GM19438 (cell line): ENCODE results near the gene ADARB2.
"Not testable (repeated sequence)": the region's sequence is repeated elsewhere in the genome, so short reads cannot be mapped to it uniquely, and the experiment has no call there.

Source experiments
- ATAC-seq: cut with Tn5 transposase; IDR thresholded peaks from one replicate; pipeline ENCODE4 v1.9.1; 2021; ENCODE audit warnings: low read depth; ENCODE audit not compliant: unreplicated experiment

Gene ADARB2

DNA sequence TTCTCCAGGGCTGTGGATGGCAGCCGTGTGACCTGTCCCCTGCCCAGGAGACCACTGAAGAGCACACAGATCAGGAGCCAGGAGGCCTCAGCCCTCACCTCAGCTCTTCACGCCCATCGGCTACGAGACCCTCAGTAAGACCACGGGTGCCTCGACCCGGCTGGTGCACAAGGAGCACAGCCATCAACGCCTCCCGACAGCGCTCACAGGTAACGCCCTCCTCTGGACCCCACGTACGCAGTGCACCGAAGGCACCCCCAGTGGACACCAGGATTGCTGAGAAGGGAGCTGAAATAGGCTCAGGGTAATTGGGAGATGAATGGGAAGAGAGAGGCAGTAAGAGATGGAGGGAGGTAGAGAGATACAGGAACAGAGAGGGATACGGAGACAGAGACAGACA is 389.8 kb downstream of the ADARB2 start:
- no peak for ATAC-seq

DNA sequence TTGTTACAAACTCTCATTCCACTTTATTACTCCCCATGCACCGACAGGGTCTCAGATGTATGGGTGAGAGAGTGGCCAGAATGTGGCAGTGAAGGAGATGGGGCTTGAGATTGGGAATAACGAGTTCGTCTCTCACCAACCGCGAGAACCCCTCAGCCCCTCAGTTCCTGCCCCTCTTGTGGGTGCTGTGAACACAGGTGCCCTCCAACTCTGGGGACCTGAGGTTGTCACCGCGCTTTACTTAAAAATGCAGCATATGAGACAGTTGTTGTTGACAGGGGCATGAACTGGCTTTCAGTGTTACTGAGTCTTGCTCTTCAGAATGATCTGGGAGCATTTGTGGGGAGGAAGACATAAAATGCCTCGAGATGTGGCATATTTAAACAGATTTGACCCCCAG is 391.1 kb downstream of the ADARB2 start:
- no peak for ATAC-seq

DNA sequence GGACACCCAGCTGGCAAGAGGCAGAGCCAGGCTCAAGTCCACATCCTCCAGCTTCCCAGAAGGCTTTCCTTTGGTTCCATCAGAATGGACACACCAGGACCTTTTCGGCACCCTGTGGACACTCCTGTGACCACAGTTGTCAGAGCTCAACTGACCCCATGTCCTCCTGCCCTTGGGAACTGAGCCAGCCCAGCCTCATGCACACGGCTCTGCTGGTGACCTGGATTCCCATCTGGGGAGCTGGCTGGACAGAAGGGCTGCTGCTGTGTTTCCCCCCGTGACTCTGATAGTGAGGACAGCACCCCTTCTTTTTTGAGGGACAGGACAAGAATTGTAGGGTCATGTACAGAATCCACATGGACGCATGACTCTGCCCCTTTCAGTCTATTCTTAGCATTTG is 392.0 kb downstream of the ADARB2 start:
- ATAC-seq, result no peak

DNA sequence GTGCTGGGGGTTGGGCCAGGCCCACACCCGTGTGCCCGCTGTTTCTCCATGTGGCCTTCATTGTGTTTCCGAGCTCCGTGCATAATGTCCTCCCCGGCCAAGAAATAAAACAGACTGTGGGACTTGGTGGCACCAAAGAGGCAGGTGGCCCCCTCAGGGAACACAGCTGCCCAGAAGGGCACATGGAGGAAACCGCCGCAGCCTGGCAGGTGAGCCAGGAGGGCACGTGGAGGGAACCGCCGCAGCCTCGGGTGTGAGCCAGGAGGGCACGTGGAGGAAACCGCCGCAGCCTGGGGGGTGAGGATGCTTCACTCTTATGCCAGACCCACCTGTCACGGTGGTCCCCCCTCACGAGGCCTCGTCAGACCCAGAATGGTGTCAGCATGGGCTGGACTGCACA is 392.5 kb downstream of the ADARB2 start:
- no peak for ATAC-seq

DNA sequence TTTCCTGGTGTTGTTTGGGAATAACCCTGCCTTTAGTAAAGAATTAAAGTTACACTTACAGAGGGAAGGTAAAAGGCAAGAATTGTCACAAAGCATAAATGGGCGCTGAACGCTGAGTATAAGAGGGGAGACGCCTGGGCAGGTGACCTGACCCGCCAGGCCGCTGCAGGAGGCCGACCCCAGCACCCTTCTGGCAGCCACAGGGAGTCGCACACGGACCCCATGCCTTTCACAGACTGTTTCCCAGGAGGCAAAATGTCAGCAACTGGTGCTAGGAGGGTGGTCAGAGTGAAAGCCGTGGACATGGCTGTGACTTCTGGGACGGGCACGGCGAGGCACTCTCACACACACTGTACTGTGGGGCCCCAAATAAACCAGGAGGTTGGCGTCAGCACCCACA is 392.9 kb downstream of the ADARB2 start:
- ATAC-seq, result no peak

DNA sequence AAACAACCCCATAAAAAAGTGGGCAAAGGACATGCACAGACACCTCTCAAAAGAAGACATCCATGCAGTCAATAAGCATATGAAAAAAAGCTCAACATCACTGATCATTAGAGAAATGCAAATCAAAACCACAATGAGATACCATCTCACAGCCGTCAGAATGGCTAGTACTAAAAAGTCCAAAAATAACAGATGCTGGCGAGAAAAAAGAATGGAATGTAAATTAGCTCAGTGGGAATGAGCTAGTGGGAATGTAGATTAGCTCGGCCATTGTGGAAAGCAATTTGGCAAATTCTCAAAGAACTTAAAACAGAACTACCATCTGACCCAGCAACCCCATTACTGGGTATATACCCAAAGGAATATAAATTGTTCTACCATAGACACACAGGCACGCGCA is 394.1 kb downstream of the ADARB2 start:
- ATAC-seq, result no peak

DNA sequence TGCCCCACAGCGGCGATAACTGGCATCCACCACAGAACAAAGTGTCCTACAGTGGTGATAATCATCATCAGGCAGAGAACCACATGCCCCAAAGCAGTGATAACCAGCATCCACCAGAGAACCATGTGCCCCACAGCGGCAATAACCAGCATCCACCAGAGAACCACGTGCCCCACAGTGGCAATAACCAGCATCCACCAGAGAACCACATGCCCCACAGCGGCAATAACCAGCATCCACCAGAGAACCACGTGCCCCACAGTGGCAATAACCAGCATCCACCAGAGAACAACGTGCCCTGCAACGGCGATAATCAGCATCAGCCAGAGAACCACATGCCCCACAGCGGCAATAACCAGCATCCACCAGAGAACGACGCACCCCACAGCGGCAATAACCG is 396.3 kb downstream of the ADARB2 start:
- ATAC-seq, result not testable (repeated sequence)

DNA sequence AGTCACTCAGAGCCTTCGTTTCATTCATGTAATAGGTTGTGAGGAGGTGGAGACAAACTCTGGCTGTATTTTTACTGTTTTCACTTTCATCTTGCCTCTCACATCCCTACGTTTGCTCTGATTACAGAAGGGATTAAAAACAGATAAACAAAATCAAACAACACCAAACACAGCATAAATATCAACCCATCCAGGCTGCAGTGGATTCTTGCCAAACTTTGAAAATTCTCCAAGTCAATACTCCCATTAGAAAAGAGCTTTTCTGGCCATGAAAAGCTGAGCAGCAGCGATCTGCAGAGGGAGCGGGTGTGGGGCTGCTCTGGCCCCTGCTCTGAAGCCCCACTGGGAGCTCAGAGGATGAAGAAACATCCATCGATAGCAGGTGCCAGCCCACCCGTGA is 397.9 kb downstream of the ADARB2 start:
- no peak for ATAC-seq

DNA sequence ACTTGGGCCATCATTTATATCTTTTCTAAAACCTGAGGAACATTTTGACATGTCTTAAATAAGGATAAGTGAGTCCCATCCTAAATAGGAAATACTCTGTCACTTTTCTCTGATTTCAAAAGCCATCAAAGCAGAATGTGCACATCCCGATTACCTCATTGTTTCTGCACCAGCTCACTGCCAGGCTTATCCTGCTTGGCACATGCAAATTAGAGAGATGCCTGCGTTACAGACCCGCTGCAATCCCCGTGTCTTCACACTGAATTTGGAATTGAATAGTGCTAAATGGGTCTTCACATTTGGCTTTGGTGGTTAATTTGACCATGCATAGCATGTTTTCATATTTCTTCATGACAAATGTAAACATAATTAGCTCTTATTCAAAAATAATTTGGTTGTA is 401.7 kb downstream of the ADARB2 start:
- no peak for ATAC-seq

DNA sequence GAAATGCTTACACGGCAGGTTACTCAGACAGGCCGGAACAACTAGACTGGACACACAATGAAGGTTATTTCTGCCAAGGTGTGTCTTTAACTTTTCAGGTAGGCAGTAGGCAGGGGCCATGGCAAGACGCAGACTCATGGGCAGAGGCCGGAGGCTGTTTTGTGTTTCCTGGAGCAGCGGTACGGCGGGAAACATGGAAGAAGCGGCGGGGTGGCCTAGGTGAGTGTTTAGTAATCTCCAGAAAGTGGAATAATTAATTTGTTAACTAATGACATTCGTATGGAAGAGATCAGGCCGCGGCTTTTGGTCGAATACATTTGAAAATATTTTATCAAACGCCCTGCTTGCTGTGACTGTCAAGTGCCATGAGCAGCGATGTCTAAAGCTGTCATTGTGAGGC is 403.3 kb downstream of the ADARB2 start:
- ATAC-seq, result no peak

DNA sequence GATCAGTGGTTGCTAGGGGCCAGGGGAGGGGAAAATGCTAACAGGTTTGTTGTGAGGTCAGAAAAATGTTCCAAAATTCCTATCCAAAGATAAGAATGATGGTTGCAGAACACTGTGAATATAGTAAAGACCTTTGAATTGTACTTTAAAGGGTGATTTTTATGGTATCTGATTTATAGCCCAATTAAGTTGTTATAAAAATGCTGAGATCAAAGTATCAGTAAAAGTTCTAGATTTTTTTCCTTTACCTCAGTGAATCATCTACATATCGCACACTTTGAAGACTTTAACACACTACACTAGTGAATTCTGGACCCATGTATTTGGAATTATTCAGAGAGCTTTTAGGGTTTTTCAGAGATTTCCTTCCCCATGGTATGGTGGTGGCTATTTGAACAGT is 405.8 kb downstream of the ADARB2 start:
- ATAC-seq, result no peak

DNA sequence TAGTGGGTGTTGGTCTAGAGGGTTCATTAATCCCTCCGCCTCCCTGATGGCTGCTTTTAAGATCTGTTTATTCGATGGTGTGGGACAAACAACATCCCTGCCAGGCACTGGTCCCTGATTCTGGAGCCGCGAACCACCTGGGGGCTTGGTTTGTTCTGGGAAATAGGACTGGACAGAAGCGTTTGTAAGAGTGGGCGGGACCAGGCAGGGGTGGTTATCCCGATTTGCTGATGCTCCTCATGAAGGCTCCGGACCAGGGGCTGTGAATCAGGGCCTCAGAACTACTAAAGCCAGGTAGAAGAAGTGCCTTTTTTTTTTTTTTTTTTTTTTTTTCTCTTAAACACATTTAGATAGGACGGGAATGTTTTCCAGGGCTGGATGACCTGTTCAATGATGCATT is 407.7 kb downstream of the ADARB2 start:
- no peak for ATAC-seq

DNA sequence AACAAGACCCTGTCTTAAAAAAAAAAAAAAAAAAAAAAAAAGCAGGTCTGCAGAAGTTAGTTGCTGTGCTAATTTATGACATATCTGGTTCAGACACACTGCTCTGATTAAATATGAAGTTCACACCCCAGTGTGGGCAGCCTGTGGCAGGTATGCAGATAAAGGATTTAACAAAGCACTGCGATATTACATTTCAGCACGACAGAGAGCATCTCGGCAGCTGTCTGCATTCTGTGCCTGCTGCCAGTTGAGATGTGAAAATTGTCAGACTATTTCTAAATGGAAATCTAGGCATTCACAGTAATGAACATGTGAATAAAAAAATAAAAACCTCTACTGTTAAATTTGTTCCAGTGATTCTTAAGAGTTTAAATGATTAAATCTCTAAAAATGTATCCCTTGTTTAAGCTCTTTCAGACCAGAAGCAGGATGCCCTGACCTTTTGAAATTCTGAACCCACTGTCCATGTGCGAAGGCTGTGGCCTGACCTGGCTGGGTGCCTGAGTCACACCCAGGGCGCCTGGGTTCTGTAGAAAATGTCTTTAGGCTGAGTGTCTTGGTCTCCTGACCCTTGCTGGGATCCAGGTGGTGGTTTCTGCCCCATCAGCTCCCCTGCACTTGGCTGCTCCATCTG is 408.2 kb downstream of the ADARB2 start:
- no peak for ATAC-seq

DNA sequence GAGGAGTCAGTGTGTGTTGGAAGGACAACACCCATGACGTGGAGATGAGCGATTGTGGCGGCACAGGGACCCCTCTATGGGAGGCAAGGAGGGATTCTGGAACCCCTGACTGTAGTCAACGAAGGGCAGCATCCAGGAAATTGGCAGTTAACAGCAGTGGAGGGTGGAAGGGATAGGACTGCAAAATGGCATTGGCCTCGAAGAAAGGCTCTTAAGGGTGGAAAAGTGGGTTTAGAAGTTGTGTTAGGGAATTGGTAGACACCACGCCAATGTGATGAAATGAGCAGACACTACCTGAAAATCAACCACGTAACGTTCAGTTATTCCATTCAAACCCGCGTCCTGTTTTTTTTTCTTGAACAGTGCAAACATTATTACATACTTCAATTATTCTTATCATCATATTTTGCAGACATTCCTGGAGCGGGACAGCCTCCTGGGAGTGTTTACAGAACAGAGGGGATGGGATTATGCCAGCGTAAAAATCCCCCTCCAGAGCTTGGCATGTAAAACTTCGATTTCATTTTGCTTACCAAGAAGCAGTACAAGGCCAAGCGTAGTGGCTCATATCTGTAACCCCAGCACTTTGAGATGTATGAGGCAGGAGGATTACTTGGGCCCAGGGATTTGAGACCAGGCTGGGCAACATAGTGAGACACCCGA is 409.0 kb downstream of the ADARB2 start:
- no peak for ATAC-seq

DNA sequence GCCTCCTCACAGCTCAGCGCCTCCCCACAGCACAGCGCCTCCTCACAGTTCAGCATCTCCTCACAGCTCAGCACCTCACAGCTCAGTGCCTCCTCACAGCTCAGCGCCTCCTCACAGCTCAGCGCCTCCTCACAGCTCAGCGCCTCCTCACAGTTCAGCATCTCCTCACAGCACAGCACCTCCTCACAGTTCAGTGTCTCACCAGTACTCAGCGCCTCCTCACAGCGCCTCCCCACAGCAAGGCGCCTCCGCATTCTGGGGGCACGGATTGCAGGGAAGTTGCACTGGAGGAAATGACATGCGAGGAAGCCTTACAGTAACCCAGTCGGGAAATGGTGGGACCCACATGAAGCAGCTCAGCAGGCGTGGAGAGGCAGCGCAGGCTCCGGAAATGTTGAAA is 409.6 kb downstream of the ADARB2 start:
- ATAC-seq, result no peak

DNA sequence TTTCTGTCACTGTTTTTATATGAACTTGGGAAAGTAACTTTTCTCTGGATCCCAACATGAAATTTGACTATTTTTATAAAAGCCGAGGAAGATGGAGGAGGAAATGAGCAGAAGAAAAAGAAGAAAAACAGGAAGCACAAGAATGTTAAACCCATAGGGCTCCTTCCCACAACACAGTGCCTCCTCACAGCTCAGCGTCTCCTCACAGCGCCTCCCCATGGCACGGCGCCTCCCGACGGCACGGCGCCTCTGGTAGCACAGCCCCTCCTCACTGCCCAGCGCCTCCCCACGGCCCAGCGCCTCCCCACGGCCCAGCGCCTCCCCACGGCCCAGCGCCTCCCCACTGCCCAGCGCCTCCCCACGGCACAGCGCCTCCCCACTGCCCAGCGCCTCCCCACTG is 410.8 kb downstream of the ADARB2 start:
- not testable (repeated sequence) for ATAC-seq

DNA sequence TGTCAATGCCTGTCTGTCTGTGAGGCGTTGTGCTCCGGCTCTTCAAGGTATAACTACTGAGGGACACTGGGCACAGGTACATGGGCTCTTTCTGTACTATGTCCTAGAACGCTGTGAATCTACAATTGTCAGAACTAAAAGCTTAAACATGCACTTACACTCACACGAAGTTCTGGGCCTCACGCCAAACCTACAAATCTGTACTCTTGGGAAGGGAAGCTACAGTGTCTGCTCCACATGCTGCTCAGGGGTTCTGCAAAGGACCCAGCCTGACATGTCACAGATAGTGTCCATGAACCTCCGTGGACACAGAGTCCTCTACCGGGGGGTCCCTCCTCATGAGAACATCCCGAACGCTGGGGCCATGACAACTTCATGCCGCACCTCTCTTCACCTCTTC is 412.4 kb downstream of the ADARB2 start:
- ATAC-seq, result no peak

DNA sequence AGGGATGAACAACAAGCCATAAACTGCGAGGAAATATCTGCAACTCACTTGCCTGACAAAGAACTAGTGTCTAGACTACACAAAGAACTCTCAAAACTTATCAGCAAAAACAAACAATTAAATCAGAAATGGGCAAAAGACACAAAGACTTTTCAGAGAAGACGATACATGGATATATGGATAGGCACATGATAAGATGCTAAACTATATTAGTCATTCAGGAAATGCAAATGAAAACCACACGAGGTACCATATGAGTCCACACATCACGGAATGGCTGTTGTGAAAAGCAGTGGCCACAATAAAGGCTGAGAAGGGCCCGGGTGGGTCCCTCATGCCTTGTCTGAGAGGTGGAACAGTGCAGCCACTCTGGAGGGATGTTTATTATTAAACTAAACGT is 413.4 kb downstream of the ADARB2 start:
- no peak for ATAC-seq

DNA sequence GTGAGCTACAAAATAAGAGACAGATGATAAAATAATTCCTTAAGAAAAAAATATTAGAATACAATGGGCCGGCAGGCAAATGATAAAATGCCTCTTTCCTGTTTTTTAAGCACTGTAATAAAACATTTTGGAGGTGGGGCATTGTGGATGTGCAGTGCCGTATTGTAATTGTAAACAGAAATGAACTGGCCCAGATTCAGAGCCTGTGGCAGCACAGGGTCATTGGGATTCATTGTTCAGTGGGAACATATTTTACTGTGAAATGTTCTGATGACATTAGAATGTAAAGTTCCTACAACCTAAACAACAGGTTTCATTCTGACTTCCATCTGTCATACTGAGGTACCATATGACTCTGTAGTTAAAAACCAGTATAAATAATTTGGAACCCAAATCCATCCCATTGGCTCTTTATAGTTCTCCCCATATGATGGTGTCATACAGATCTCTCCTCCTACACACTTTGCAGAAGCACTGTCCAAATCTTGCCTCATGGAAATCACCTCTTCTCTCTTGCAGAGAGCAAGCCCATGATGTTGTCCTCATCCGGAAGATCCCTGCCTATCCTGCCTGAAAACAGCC is 416.5 kb downstream of the ADARB2 start:
- ATAC-seq, result no peak

DNA sequence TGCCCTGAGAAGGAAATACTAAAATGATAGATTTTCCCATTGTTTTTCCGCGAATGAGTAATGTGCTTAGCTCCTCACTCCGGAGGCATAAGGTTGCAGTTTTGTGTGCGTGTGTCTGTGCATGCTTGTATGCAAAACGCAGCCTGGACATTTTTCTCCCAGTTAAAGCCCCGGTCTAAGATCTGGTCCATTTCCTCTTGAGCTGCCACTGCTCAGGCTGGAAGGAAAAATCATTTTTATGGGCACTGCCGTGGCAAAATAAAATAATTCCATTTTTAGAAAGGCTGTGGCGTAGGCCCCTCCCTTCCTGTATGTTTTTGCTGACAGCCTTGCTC is 420.5 kb downstream of the ADARB2 start:
- ATAC-seq, result no peak

DNA sequence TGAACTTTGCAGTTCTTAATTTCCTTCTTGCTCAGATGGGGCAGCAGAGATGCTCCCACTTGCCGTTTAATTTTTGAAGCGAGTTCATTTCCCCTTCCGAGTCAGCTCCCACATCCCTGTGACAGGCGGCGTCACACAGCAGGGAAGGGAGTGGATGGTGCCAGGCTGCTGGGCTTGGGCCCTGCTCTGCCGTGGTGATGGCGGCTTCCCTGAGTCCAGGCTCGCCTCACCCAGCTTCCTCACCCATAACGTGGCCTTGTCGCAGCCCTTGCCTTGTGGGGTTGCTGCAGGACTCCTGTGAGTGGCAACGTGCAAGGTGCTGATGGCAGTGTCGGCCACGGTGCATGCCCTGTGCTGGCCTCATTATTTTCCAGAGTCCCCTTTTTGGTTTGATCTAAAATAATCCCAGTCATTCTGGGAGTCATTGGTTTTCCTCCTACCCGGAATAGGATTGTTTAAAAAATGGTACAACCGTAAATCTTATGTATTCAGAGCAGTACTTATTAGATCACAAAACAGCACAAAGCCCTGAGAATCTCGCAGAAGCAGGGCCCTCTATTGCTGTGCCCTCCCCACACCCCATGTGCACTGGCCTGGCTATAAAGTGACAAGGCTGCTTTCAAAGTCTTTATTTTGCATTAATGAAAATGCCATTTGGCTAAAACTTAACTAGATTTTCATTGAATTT is 421.1 kb downstream of the ADARB2 start:
- ATAC-seq, result no peak

DNA sequence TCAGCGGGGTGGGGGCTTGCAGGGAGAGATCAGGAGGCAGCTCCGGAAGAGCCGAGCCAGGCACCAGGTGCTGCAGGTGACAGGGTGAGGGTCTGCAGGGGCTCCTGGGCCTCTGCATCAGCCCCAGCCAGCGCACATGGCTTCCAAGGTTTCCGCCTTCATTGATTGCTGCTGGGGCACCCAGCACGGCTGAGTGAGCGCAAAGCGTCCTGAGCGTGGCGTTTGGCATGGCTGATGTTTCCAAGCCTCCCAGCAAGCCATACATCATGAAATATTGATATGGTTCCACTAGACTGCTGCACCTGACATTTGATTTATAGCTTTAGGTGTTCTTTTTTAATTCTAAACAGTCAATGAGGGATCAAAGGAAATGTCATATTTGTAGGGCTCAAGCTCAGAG is 422.1 kb downstream of the ADARB2 start:
- no peak for ATAC-seq
